Ishikawa (cell line): ENCODE results near the gene RIN3.

Experiments used
- CEBPB ChIP-seq: IDR thresholded peaks from 2 replicates; pipeline ENCODE4 v1.6.1; 2012
- CREB1 ChIP-seq: IDR thresholded peaks from 2 replicates; pipeline ENCODE4 v1.6.1; 2012; ENCODE audit warnings: low read depth
- EGR1 ChIP-seq: IDR thresholded peaks from 2 replicates; pipeline ENCODE4 v1.6.1; 2012
- EP300 ChIP-seq: IDR thresholded peaks from 2 replicates; pipeline ENCODE4 v1.6.1; 2012; ENCODE audit warnings: borderline replicate concordance
- FOXM1 ChIP-seq: IDR thresholded peaks from 2 replicates; pipeline ENCODE4 v1.6.1; 2012; ENCODE audit warnings: low read depth, borderline replicate concordance
- MAX ChIP-seq: IDR thresholded peaks from 2 replicates; pipeline ENCODE4 v1.6.1; 2012
- NFIC ChIP-seq: IDR thresholded peaks from 2 replicates; pipeline ENCODE4 v1.6.1; 2012
- RAD21 ChIP-seq: IDR thresholded peaks from 2 replicates; pipeline ENCODE4 v1.6.1; 2012; ENCODE audit warnings: low read depth
- REST ChIP-seq: IDR thresholded peaks from 2 replicates; pipeline ENCODE4 v1.6.1; 2012; ENCODE audit warnings: low read depth, mild to moderate bottlenecking
- TAF1 ChIP-seq: IDR thresholded peaks from 2 replicates; pipeline ENCODE4 v1.6.1; 2012; ENCODE audit warnings: low read depth, mild to moderate bottlenecking
- TCF12 ChIP-seq: IDR thresholded peaks from 2 replicates; pipeline ENCODE4 v1.6.1; 2012; ENCODE audit warnings: low read depth
- TEAD4 ChIP-seq: IDR thresholded peaks from 2 replicates; pipeline ENCODE4 v1.6.1; 2012
- USF1 ChIP-seq: IDR thresholded peaks from 2 replicates; pipeline ENCODE4 v1.6.1; 2012
- YY1 ChIP-seq: IDR thresholded peaks from 2 replicates; pipeline ENCODE4 v1.6.1; 2012; ENCODE audit warnings: low read depth
- ZBTB7A ChIP-seq: IDR thresholded peaks from 2 replicates; pipeline ENCODE4 v1.6.1; 2012; ENCODE audit warnings: low read depth

Gene RIN3

GRCh38 chr14:92641306-92641705 lies 127.7 kb downstream of the RIN3 start:
- TF ChIP-seq TEAD4 (no peak), MAX (no peak), TCF12 (no peak), YY1 (no peak), ZBTB7A (no peak), CEBPB (no peak), RAD21 (no peak), CREB1 (no peak), EGR1 (no peak), REST (no peak), NFIC (no peak), EP300 (no peak), USF1 (no peak), TAF1 (no peak), FOXM1 (no peak)

GRCh38 chr14:92644171-92644969 lies 130.8 kb downstream of the RIN3 start:
- TF ChIP-seq FOXM1 = no peak
- TF ChIP-seq TCF12 = no peak
- no peak for TF ChIP-seq EP300
- no peak for TF ChIP-seq USF1
- TF ChIP-seq TAF1 = no peak
- TF ChIP-seq CEBPB = no peak
- TF ChIP-seq NFIC = no peak
- no peak for TF ChIP-seq YY1
- TF ChIP-seq ZBTB7A = no peak
- no peak for TF ChIP-seq MAX
- TF ChIP-seq RAD21 = no peak
- no peak for TF ChIP-seq REST
- TF ChIP-seq TEAD4 = no peak
- no peak for TF ChIP-seq EGR1
- TF ChIP-seq CREB1 = no peak

- TF ChIP-seq USF1 (no peak), CEBPB (no peak), TEAD4 (no peak)
Observed at GRCh38 chr14:92644970-92645515, 131.5 kb downstream of the RIN3 start.

GRCh38 chr14:92645841-92646478 lies 132.4 kb downstream of the RIN3 start:
- no peak for TF ChIP-seq TCF12
- TF ChIP-seq USF1 = no peak
- TF ChIP-seq CREB1 = no peak
- no peak for TF ChIP-seq CEBPB
- TF ChIP-seq REST = no peak
- no peak for TF ChIP-seq NFIC
- TF ChIP-seq TAF1 = no peak
- no peak for TF ChIP-seq YY1
- no peak for TF ChIP-seq TEAD4
- TF ChIP-seq MAX = no peak
